GM10248 (cell line): ENCODE results near the gene PRDM11.

ENCODE experiments used
- CTCF ChIA-PET: fragments of 300-600 bp; sonication (Branson Sonifier 250); formaldehyde crosslinking; extraction: SDS; loops from one replicate; lab custom pipeline; 2021; ENCODE audit warnings: antibody characterized with exemption; lab: Yijun Ruan, JAX
- POLR2A ChIA-PET: fragments of 350-650 bp; sonication (Branson Sonifier 250); formaldehyde crosslinking; extraction: SDS; loops from one replicate; lab custom pipeline; 2020; ENCODE audit warnings: antibody characterized with exemption; lab: Yijun Ruan, JAX
- DNase-seq: peaks from one replicate; pipeline ENCODE4 v3.0.0; 2012; ENCODE audit errors: extremely low spot score
- CTCF ChIP-seq: IDR thresholded peaks from 2 replicates; pipeline ENCODE4 v1.5.1; 2012; ENCODE audit warnings: mild to moderate bottlenecking, low read depth; ENCODE audit errors: extremely low read depth, missing control alignments, control extremely low read depth

Gene PRDM11

GRCh38 chr11:45272701-45273100 lies 126.3 kb downstream of the PRDM11 start:
- no peak for TF ChIP-seq CTCF
- CTCF ChIA-PET: interaction anchor here (0.8 kb wide), 1 partner anchor 13 kb away, joined by 3 read pairs; no protein-coding TSS in a partner anchor
- POLR2A ChIA-PET: no interaction called here
- no peak for DNase-seq

GRCh38 chr11:45273509-45273908 lies 127.1 kb downstream of the PRDM11 start:
- CTCF ChIA-PET: interaction anchor here (1.1 kb wide), 1 partner anchor 40 kb away, joined by 3 read pairs; no protein-coding TSS in a partner anchor

GRCh38 chr11:45274206-45274605 lies 127.8 kb downstream of the PRDM11 start:
- DNase-seq: no peak
- no peak for TF ChIP-seq CTCF
- POLR2A ChIA-PET: no interaction called here
- CTCF ChIA-PET: interaction anchor here (1.1 kb wide), 1 partner anchor 41 kb away, joined by 3 read pairs; no protein-coding TSS in a partner anchor

More at GRCh38 chr11:45273509-45273908, 127.1 kb downstream of the PRDM11 start:
- TF ChIP-seq CTCF: no peak
- DNase-seq: no peak
- POLR2A ChIA-PET: no interaction called here

GRCh38 chr11:45275828-45276227 lies 129.4 kb downstream of the PRDM11 start:
- DNase-seq: no peak
- POLR2A ChIA-PET: no interaction called here
- CTCF ChIA-PET: no interaction called here
- no peak for TF ChIP-seq CTCF

GRCh38 chr11:45278714-45279113 lies 132.3 kb downstream of the PRDM11 start:
- no peak for TF ChIP-seq CTCF
- ChIA-PET POLR2A (no interaction called here), CTCF (interaction anchor here (1.2 kb wide), 2 partner anchors 9 to 175 kb away, joined by 4 to 6 read pairs; no protein-coding TSS in a partner anchor)
- no peak for DNase-seq

- POLR2A ChIA-PET: no interaction called here
- TF ChIP-seq CTCF: no peak
- no peak for DNase-seq
- CTCF ChIA-PET: interaction anchor here (1.2 kb wide), 2 partner anchors 8 to 176 kb away, joined by 4 to 6 read pairs; no protein-coding TSS in a partner anchor
Measured at GRCh38 chr11:45279645-45280044, 133.2 kb downstream of the PRDM11 start.
